ENCODE data around the gene DSTYK. TPM values are rescaled to one million over a fixed set of nuclear protein-coding genes. Genes with fewer than 3 reads are reported as not detected.

The DSTYK gene
- total RNA-seq, 1 donor from 2014 or later = 11.0 TPM

GRCh38 chr1:205111354-205111753 is 100.1 kb downstream of the DSTYK start:
- DNase-seq (ENCODE audit: low spot score, unreplicated experiment) = no peak
- H3K36me3 Mint-ChIP-seq (ENCODE audit: insufficient read depth) = peaks cover 6% of the 10 kb centered on the region
- H3K27ac Mint-ChIP-seq = no peak overlapping the region
- no peaks in the 10 kb centered on the region for H3K9me3 Mint-ChIP-seq (ENCODE audit: low read depth)
- H3K4me1 Mint-ChIP-seq (ENCODE audit: low read depth) = no peaks in the 10 kb centered on the region
- H3K4me3 Mint-ChIP-seq (ENCODE audit: low read depth) = no peak overlapping the region
- no peaks in the 10 kb centered on the region for H3K27me3 Mint-ChIP-seq
- TF ChIP-seq CTCF (IDR thresholded peaks at IDR 0.05; ENCODE audit: unreplicated experiment) = no peak

- Mint-ChIP-seq H3K4me1 (ENCODE audit: low read depth) (no peaks in the 10 kb centered on the region), H3K9me3 (ENCODE audit: low read depth) (no peaks in the 10 kb centered on the region), H3K4me3 (ENCODE audit: low read depth) (no peak overlapping the region), H3K27ac (no peak overlapping the region), H3K36me3 (ENCODE audit: insufficient read depth) (peaks cover 15% of the 10 kb centered on the region), H3K27me3 (no peaks in the 10 kb centered on the region)
- no peak for DNase-seq (ENCODE audit: low spot score, unreplicated experiment)
- no peak for TF ChIP-seq CTCF (IDR thresholded peaks at IDR 0.05; ENCODE audit: unreplicated experiment)
Observed at GRCh38 chr1:205109711-205110110, 101.8 kb downstream of the DSTYK start.

- Mint-ChIP-seq H3K4me3 (ENCODE audit: low read depth) (no peak overlapping the region), H3K27me3 (no peaks in the 10 kb centered on the region), H3K27ac (no peak overlapping the region), H3K4me1 (ENCODE audit: low read depth) (no peaks in the 10 kb centered on the region), H3K9me3 (ENCODE audit: low read depth) (no peaks in the 10 kb centered on the region), H3K36me3 (ENCODE audit: insufficient read depth) (peaks cover 15% of the 10 kb centered on the region)
- TF ChIP-seq CTCF (IDR thresholded peaks at IDR 0.05; ENCODE audit: unreplicated experiment) = no peak
- DNase-seq (ENCODE audit: low spot score, unreplicated experiment) = no peak
Observed at GRCh38 chr1:205109269-205109668, 102.2 kb downstream of the DSTYK start.

- Mint-ChIP-seq H3K4me3 (ENCODE audit: low read depth) (no peak overlapping the region), H3K27ac (peak overlapping the region; percentile 44), H3K4me1 (ENCODE audit: low read depth) (no peaks in the 10 kb centered on the region), H3K27me3 (no peaks in the 10 kb centered on the region), H3K9me3 (ENCODE audit: low read depth) (no peaks in the 10 kb centered on the region), H3K36me3 (ENCODE audit: insufficient read depth) (peaks cover 20% of the 10 kb centered on the region)
- no peak for DNase-seq (ENCODE audit: low spot score, unreplicated experiment)
- TF ChIP-seq CTCF (IDR thresholded peaks at IDR 0.05; ENCODE audit: unreplicated experiment) = no peak
Observed at GRCh38 chr1:205108464-205108863, 103.0 kb downstream of the DSTYK start.

GRCh38 chr1:205107327-205107726 is 104.2 kb downstream of the DSTYK start:
- no peak for DNase-seq (ENCODE audit: low spot score, unreplicated experiment)
- Mint-ChIP-seq H3K27ac (no peak overlapping the region), H3K4me1 (ENCODE audit: low read depth) (no peaks in the 10 kb centered on the region), H3K27me3 (no peaks in the 10 kb centered on the region), H3K9me3 (ENCODE audit: low read depth) (no peaks in the 10 kb centered on the region), H3K4me3 (ENCODE audit: low read depth) (no peak overlapping the region), H3K36me3 (ENCODE audit: insufficient read depth) (peaks cover 22% of the 10 kb centered on the region)
- TF ChIP-seq CTCF (IDR thresholded peaks at IDR 0.05; ENCODE audit: unreplicated experiment) = no peak
